HFF-Myc (cell line): ENCODE results near the gene IMPDH1.

Experiments used
- DNase-seq: peaks from one replicate; pipeline ENCODE4 v3.0.0-alpha.2; 2011; ENCODE audit warnings: low read depth; ENCODE audit errors: extremely low read depth
- H3K4me3 ChIP-seq: replicated peaks from 2 replicates; pipeline ENCODE4 v1.5.1; 2011; ENCODE audit warnings: low read depth, mild to moderate bottlenecking, control low read depth, low read length
- CTCF ChIP-seq: IDR thresholded peaks from 2 replicates; pipeline ENCODE4 v1.5.1; 2012; ENCODE audit warnings: mild to moderate bottlenecking, low read depth, low read length, control low read depth; ENCODE audit errors: missing control alignments

IMPDH1 gene

DNA sequence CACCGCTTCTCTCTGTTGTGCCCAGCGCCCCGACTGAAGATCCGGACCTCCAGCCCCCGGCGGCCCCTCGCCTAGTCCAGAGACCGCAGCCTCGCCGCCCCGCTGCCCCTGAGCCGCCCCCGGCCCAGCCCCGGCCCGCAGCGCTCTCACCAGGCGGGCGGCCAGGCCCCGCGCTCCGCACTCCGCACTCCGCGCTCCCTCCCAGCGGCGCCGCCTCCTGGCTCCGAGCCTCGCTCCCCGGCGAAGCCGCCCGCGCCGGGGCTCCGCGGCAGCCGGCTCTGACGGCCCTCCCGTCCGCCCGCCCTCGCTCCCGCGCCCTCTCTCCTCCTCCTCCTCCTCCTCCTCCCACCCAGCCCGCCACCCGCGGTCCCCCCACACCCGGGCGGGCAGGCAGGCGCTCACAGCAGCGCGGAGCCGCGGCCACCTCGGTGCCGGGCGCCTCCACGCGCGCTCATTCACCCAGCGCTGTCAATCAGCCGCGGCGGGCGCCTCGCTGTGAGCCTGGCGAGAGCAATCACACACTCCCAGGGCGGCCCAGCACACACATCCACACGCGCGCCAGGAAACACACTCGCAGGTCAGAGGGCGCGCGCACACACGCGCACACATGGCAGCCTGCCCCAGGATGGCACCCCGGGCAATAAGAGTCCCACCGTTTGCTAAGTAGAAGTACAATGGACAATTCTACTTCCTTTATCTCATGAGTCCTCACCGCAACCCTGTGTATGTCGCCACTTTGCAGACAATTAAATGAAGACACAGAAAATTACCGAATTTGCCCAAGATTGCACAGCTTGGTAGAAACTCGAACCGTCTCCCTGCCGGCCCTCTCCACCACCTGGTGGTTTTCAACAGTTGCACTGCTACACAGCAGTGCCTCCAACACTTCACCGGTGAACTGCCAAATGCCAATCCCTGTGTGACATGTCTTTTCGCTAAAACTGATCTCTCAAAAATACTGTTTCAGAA is 48.1 kb downstream of the IMPDH1 start, which contains the start of gene PRRT4:
PRRT4 (minus strand) TSS at position 280 of the 969 bp plus-strand sequence.
- no peak for TF ChIP-seq CTCF
- DNase-seq = no peak
- H3K4me3 ChIP-seq = peak within 1 kb of the TSS; percentile 30

GRCh38 chr7:128360359-128360678 is 49.5 kb downstream of the IMPDH1 start:
- no peak overlapping the region for H3K4me3 ChIP-seq
- DNase-seq = no peak
- no peak for TF ChIP-seq CTCF

- no peak for TF ChIP-seq CTCF
- DNase-seq = no peak
- no peak overlapping the region for H3K4me3 ChIP-seq
These were observed 49.8 kb downstream of the IMPDH1 start for GRCh38 chr7:128359939-128360338.

- DNase-seq = no peak
- no peak for TF ChIP-seq CTCF
- no peak overlapping the region for H3K4me3 ChIP-seq
These were observed 50.4 kb downstream of the IMPDH1 start for GRCh38 chr7:128359336-128359735.

DNA sequence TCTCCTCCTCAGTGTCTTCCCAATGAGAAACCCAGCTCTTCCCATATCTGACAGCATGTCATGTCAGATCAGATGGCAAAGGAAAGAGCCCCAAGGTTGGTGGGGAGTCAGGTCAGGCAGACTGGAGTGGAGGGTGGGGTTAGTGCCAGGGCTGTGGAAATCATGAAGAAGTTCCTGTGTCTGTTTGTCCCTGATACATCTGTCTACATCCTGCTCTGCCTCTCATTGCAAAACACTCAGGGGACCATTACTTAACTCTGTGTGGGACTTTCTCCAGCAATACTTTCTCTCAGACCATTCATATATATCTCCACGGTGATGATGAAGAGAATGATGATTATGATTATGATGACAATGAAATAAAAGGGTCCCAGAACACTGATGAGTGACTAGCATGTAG is 51.5 kb downstream of the IMPDH1 start:
- DNase-seq = no peak
- no peak overlapping the region for H3K4me3 ChIP-seq
- TF ChIP-seq CTCF = no peak

GRCh38 chr7:128357217-128357613 is 52.6 kb downstream of the IMPDH1 start:
- TF ChIP-seq CTCF = no peak
- H3K4me3 ChIP-seq = no peak overlapping the region
- no peak for DNase-seq
